Astrocyte of the hippocampus (primary cell): ENCODE data around the gene USP7.

Experiments used
- DNase-seq: peaks from one replicate; pipeline ENCODE4 v3.0.0; 2011; ENCODE audit warnings: low read depth, low spot score

Gene USP7

DNA sequence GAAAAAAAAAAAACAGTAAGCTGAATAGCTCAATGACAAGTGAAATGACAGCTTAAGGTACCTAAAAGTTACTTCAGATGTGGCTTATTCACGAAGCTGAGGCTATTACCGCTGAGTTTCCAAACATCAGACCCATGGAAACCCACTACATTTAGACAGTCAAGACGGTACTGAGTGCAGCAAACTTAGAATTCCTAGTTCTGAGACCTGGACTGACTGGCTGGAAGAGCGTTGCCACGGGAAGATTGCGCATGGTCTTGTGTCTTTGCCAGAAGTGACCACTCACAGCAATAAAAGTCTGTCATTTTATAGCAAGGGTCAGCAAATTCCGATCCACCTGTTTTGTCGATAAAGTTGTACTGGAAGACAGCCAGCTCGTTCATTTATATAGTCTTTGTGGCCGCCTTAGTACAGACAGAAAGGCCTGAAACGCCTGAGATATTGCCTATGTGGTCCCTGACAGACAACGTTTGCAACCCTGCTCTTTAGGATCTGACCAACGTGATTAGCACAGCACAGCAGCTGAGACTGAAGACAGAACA is 62.3 kb downstream of the USP7 start:
- no peak for DNase-seq

DNA sequence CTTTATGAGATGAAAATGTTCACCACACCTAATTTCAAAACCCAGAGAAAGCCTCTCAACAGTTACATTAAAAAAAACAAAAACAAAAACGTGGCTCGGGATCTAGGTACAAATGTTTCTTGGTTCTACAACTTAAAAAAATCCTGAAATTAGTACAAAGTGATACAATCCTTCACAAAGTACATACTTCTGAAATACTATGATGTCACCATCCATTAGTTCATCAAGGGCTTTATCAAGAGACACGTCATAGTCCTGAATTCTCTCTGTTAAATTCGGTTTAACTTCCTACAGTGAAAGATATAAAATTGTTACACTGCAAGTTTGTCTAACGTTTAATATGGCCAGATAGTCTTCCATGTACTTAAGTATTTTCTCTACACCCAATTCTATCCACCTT is 63.4 kb downstream of the USP7 start:
- DNase-seq: no peak

DNA sequence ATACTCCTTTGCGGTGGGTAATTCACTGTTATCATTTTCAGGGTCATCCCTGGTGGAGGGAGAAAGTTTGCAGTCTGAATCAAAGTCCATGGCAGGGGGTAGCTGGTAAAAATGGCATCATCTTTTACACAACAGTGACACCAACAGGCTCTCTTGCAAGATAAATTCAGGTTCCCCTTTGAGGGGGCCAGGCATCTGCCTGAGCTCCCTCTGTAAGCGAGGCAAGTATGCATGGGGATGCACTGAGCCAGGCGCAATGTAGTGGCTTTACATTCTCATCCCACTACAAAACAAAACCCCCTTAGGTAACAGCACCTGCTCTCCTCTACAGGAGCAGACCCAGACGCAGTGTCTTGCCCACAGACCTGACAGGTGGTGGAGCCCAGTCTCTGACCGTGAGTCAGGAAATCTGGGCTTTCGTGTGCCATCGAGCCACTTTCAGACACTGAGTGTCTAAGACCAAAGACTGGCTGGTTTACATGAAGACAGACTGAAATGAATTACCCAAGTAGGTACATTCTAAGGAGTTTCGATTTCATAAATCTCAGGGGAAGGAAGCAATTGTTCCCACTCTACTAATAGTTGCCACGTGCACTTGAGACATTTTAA is 63.9 kb downstream of the USP7 start:
- no peak for DNase-seq

DNA sequence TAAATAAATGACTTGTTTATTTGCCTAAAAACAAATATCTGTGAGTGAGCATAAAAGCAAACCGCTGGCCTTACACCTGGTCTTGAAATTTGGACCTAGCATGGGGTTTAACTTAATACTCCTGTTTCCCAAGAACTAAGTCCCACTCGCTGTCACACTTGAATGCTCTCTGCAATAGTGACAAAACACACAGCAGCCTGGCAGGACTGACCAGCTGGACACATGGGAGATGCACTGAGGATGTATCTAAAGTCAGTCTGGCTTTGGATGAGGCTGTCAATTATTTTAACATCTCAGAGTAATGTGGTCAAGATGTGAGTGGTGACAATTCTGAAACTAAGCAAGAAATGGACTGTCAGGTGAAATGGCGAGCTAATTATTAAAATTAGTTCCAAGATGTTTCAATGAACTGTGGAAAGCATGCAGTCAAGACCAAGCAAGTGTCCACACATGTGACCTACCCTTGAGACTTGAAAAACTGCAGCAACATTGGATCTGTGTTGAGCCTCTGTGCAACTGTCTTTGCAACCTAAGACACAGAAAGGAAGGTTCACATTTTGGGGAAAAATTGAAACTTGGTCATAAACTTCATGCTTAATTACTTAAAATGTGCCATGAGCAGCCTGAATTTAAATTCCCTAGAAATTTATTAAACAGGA is 64.9 kb downstream of the USP7 start:
- no peak for DNase-seq

DNA sequence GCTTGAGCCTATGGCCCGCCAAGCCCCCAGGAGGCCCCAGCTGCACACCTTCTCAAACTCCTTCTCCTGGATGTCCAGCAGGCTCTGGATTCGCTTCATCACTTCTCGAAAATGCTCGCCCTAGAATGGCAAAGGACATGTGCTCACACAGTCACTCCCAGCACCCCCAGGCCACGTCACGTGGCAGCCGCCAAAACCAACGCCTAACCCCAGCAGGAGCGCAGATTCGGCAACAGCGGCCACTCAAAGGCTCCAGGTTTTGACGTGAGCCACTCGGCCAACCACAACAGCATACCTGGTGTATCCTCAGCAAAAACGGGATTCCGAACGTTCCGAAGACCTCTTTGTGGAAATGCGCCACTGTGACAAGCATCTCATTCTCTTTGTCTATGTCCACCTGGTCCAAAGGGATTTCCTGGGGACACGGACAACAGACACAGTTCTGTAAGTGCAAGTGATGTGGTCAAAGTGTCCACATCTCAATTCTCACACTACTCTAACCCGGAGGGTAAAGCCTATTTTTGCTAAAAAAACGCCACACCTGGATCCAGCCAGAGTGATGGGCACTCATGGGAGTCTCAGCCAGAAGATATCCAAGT is 68.9 kb downstream of the USP7 start:
- no peak for DNase-seq

DNA sequence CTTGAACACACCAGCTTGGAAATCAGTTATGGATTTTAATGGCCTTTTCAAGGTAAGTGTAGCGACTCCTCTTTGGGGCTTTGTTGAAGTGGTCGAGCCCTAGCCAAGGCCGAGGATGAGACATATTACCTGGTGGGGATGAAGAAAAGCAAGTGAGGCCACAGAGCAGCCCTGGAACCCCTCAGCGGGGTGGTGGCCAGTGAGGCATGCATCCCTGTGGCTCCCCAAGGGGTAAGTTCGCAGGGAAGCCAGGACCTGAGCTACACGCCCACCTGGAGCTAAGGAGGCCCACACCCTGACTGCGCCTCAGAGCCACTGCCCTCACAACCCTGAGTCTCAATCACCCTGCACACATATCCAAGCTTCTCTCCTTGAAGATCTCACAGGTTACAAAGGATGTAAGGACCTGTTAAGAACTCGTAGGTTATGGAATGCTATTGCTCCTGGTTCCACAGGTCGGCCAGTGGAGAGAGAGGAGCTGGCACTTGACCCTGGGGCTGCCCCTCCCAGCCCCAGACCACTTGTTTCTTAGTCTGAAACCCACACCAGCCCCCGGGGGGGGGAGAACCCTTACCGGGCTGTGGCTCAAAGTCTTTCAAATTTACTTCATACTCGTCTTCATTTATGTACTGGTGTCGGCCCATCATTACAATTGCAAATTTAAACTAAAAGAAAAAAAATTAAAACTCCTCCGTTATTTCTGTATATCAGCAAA is 69.6 kb downstream of the USP7 start:
- DNase-seq: no peak

DNA sequence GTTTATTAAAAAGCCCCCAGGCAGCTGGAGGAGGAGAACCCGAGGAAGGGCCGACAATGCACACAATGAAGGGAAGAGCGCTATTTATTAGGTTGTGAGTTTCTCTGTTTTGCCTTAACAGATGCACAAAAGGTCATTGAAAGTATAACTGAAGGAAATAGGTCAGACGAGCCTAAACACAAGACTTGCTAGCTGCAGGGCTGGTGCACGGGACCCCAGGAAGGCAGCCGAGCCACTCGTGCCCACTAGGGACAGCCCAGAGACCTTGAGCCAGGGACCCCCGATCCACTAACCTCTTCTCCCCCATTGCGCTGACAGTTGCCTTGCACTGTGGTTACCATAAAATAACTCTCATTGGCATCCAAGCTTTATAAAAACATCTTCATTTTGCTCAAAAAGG is 70.3 kb downstream of the USP7 start:
- DNase-seq: no peak

DNA sequence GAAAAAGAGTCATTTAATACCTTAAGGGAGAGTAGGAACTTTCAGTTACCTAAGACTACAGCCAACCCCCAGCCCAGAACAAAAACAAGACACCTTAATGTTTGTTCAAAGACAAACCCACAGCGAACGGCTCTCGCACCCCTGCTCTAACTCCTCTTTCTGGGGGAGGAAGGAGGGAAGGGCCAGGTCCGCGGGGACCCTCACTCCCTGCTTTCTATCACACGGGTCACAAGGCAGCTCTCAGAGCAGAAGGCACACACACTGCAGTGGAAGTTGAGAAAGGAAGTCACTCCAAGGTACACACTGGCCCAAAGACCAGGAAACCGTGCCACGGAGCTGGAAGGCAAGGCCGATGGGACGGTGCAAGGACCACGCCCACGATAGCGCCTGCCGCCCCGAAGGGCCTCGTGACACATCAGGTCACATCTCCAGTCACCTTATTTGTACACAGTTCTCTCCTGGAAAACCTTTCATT is 71.6 kb downstream of the USP7 start:
- no peak for DNase-seq

DNA sequence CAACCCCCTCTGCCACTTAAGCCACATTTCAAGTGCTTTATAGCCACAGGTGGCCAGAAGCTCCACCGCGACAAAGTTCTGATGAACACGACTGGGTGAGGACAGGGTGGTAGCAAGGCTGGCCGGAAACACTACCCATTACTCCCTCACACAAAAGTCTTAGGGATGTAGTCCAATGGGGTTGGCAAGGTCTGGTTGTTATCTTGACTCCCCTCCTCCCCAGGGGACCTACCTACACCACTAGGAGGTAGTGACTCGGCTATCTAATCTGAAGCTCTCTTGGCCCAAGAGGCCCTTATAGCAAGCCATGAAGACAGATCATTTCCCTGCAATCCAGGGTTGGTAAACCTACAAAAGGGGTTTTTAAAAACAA is 73.2 kb downstream of the USP7 start:
- no peak for DNase-seq

DNA sequence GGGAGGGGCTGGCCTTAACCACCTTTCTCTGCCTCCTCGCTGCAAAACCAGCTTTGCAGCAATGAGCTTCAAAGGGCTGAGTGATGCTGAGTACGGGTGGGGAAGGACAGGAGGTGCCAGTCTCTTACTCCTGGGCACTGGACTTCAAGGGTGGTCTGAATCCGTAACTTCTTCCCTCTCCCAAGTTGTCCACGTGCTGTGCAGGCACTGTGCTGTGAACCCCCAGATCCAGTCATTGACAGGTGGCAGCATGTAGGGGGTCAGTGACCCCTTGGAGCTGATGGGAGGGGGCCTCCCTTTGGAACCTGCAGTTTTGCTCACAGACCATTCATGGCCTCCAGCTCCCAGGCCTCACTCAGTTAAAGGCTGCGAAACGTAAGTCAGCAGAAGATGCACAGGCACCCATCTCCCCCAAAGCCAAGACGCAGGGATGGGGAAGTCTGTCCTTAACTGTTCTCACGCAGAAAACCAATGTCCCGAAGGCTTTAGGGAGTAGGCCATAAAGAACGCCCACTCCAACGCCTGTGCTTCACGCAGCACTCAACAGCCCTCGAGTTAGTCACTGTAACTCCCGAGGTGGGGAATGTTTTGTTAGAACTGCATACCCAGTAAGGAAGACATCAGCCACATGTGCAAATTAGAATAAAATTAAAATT is 73.7 kb downstream of the USP7 start:
- no peak for DNase-seq

DNA sequence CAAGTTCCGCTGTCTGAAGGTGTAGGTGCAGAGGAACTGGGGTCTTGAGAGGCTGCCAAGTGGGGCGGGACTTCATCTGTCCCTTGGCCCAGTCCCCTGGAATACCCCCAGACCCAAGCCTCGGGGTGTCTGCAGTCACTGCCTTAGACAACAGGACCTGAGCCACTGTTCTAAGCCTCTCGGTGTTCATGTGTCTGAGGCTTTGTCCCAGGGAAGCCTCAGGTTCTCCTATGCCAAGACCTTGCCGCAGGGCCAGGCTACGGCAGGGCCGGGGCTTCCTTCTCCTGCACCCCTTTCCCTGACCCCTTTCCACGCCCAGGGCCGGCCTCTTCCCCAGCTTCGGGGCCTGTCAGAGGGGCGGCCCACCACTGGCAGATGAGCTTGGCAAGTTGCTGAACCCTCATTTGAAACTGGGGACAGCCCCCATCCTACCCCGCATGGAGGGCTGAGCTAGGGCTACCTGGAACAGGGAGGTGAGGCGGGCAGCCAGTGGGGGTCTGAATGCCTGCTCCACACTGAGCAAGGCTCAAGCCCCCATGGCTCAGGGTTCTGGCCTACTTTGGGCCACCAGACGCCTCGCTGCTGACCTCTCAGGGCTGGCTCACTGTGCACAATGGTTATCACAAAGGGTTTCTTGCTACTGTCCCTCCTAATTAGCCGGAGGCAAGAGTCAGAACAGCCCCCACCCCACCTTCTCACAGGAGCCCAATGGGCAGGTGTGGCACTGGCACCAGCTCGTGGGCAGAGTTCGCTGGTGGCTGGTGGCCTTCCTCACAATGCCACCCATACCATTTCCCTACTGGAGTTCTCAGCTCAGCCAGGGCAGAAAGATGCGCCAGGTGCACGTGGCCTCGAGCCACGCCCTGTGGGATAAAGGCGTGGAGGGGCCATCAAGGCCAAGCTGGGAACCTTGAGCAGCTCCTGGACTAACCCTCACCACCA is 74.5 kb downstream of the USP7 start:
- DNase-seq: no peak

DNA sequence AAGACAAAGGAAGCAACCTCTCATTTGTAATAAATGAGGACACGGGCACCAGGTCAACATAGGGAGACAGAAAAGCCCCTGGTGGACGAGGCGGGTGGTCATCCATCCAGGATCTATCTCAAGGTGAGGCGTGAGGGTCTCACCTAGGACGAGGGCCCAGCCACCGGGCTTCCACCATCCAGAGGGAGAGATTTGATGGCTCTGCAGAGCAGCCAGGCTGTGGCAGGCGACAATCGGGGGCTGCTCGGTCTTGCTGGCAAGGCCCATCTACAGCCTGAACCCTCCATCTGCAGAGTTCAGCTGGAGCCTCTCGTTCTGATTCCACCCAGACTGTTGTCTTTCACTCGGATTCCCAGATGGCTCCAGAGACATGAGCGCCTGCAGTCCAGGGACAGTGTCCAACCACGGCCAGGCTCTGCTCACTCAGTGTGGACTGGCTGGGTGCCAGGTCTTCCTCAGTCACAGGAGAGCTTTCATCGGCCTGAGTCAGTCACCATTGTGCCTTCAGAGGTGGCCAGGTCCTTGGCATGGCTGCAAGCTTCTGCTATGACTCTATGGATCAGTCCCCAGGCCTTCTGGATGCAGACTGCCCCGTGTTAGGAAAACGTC is 75.7 kb downstream of the USP7 start:
- peak; percentile 68 for DNase-seq

DNA sequence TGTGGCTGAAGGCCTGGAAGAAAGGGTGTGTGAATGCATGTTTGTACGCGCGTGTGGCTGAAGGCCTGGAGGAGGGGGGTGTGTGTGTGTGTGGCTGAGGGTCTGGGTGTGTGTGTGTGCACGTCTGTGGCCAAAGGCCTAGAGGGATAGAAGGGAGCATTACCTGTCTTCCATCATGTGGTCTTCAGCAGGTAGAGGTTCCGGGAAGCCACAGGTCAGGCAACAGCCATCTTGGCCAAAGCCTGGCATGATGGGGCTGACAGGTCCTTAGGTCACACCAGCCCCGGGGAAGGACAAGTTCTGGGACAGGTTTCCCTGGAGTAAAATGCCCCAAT is 76.3 kb downstream of the USP7 start:
- DNase-seq: no peak

DNA sequence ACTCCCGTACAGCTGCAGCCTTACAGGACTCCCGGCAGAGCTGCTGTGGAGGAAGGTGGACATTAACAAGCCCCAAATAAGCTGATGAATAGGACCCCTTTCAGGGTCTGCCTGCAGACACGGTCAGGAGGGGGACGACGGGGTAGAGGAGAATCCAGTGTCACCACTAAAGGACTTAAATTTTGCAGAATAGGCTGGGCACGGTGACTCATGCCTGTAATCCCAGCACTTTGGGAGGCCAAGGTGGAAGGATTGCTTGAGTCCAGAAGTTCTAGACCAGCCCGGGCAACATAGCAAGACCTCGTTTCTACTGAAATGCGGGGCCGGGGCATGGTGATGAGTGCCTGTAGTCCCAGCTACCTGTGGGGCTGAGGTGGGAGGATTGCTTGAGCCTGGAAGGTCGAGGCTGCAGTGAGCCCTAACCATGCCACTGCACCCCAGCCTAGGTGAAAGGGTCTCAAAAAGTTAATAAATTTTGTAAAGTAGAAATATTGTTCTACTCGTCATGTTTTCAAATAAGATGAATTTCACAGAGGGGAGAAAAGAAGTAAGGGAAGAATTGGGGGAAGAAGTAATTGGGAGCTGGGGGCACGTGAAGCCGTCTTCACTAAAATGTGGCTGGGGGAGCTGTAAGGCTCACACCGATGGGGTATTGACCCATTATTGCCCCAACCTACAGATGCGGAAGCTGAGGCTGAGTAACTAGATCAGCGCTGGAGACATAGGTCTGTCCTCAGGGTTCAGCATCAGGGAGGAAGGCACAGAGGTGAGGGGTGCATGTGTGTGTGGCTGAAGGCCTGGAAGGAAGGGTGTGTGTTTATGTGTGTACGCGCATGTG is 76.9 kb downstream of the USP7 start:
- no peak for DNase-seq

DNA sequence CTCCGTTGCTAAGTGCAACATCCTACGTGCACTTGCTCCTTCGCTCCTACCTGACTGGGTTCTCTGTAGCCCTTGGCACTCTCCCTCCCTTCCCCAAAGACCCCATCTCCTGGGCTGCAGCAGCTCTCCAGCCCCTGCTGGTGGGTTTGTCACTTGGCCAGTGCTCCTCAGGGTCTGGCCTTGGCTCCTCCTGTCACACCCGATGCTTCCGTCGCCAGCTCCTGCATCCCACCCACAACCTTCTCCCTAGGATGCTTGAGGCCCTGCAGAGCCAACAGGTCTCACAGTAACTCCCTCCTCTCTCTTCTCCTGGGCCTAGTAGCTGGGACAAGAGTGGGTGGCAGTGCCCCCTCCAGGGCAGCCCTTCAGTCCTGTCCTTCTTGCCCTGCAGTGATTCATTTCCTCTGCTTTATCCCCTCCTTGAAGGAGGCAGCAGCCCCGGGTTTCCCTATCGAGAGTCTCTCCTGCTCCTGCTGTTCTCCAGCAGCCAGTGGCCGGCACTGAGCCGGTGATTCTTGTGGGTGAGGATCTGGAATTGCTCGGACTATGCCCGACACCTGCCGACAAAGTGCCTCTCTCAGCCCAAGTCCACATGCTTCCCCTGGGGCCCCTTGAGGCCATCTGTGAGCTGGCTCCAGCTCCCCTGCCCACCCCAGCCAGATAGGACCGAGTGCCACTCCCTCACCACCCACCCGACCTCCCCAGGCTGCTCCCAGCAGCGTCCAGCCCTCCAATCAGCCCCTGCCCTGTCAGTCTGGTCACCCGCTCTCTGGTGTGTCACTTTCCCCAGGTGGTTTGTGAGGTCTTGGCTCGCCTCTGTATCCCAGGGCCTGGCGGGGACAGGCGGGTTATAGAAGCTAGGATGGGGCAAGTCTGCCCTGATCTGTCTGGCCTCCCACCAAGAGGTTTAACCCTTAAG is 77.8 kb downstream of the USP7 start:
- DNase-seq: peak; percentile 60

DNA sequence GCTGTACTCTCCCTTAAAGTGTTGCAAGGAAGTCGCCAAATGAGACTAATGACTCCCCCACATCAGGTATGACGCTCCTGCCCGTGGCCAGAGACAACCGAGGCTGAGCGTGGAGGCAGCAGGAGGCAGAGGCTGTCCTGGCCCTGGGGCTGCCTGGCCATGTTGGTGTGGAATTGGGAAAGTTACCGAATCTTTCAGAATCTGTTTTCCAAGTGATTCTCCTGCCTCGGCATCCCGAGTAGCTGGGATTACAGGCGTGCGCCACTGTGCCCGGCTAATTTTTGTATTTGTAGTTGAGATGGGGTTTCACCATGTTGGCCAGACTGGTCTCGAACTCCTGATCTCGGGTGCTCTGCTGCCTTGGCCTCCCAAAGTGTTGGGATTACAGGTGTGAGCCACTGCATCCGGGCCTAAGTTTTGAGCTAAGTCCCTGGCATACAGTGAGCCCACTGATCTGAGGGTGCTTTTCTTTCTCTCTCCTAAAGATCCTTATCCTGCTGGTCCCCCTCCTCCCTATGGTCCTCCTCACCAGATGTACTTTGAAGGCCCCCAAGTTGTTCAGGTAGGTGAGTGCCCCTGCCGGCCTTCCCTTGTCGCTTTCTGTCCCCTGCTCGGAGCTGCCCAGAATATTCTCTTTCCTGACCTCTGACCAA is 80.9 kb downstream of the USP7 start:
- DNase-seq: no peak

DNA sequence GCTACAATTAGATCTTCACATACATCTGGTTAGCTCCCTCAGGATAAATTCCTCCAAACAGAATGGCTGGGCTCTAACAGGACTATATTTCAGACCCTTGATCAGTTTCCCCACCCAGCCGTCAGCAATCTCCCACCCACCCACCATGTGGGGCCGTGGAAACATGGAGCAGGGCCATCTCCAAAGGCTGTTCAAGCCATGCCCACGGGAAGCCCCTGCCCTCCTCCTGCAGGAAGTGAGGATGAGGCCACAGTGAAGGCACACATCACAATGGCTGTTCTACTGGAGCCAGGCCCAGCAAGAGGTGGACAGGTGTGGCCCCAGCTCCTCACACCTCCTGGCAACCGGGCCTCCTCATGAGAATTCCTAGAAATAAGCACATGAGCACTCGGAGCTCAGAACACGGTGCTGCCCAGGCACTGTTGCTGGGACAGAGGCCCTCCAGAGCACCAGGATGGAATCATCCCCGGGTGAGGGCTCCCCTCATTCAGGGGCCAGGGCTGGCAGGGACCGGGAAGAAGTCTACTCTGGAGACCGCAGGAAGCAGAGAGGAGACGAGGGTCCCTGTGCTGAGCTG is 81.6 kb downstream of the USP7 start, which contains the start of gene LITAFD:
Gene LITAFD, plus strand, starts transcription at position 311 of the 577 bp plus-strand sequence. CDS start 2,005 bp downstream, outside the sequence.
- no peak for DNase-seq
